Measurements from ENCODE around the gene RXFP4.
A peak's percentile ranks its signal among the peaks of the same experiment; 100 is the strongest.
"Not testable (repeated sequence)": the region's sequence is repeated elsewhere in the genome, so short reads cannot be mapped to it uniquely, and the experiment has no call there.

Gene RXFP4

GRCh38 chr1:155929057-155929456, 12.4 kb upstream of the RXFP4 start:
- no peak for DNase-seq (ENCODE audit: low read depth)
- TF ChIP-seq, protein P1, sequence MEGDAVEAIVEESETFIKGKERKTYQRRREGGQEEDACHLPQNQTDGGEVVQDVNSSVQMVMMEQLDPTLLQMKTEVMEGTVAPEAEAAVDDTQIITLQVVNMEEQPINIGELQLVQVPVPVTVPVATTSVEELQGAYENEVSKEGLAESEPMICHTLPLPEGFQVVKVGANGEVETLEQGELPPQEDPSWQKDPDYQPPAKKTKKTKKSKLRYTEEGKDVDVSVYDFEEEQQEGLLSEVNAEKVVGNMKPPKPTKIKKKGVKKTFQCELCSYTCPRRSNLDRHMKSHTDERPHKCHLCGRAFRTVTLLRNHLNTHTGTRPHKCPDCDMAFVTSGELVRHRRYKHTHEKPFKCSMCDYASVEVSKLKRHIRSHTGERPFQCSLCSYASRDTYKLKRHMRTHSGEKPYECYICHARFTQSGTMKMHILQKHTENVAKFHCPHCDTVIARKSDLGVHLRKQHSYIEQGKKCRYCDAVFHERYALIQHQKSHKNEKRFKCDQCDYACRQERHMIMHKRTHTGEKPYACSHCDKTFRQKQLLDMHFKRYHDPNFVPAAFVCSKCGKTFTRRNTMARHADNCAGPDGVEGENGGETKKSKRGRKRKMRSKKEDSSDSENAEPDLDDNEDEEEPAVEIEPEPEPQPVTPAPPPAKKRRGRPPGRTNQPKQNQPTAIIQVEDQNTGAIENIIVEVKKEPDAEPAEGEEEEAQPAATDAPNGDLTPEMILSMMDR (IDR thresholded peaks at IDR 0.05; ENCODE audit: low read depth, low read length, missing control alignments), result no peak
- in situ Hi-C loops (cut with HindIII; ENCODE audit: low sequenced_read_pairs), result no loop called here
- H3K4me3 ChIP-seq (ENCODE audit: low read depth, low read length), result no peak overlapping the region

DNA sequence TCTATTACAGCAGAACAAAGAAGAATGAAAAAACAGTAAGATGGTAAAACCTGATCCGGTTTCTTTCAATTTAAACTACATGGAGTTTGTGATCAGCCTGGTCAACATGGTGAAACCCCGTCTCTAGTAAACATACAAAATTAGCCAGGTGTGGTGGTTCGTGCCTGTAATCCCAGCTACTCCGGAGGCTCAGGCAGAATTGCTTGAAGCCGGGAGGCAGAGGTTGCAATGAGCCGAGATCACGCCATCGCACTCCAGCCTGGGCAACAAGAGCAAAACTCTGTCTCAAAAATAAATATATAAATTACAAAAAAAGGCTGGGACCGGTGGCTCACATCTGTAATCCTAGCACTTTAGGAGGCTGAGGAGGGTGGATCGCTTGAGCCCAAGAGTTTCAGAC, 10.7 kb upstream of the RXFP4 start:
- H3K4me3 ChIP-seq (ENCODE audit: low read depth, low read length); DNase-seq (ENCODE audit: low read depth); in situ Hi-C loops (cut with HindIII; ENCODE audit: low sequenced_read_pairs): not testable (repeated sequence)

GRCh38 chr1:155931332-155932038, 10.0 kb upstream of the RXFP4 start:
- DNase-seq (ENCODE audit: low read depth), result no peak
- in situ Hi-C loops (cut with HindIII; ENCODE audit: low sequenced_read_pairs), result no loop called here

DNA sequence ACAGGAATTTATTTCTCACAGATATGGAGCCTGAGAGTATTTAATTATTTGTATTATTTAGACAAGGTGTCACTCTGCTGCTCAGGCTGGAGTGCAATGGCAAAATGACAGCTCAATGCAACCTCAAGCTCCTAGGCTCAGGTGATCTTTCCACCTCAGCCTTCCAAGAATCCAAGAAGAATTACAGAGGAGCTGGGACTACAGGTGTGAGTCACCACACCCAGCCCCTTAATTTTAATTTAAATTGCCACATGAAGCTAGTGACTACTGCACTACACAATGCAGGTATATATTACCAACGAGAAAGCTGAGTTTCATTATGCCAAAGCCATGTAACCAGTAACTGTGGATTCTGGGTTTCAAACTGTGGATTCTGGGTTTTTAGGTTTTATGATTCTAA, 9.4 kb upstream of the RXFP4 start:
- in situ Hi-C loops (cut with HindIII; ENCODE audit: low sequenced_read_pairs), result no loop called here
- no peak overlapping the region for H3K4me3 ChIP-seq (ENCODE audit: low read depth, low read length)
- no peak for DNase-seq (ENCODE audit: low read depth)
- TF ChIP-seq, protein P1 (IDR thresholded peaks at IDR 0.05; ENCODE audit: low read depth, low read length, missing control alignments), result no peak

More at GRCh38 chr1:155931332-155932038, 10.0 kb upstream of the RXFP4 start:
- TF ChIP-seq, protein P1 (IDR thresholded peaks at IDR 0.05; ENCODE audit: low read depth, low read length, missing control alignments), result no peak
- no peak overlapping the region for H3K4me3 ChIP-seq (ENCODE audit: low read depth, low read length)

- in situ Hi-C loops (cut with HindIII; ENCODE audit: low sequenced_read_pairs), result no loop called here
- no peak overlapping the region for H3K4me3 ChIP-seq (ENCODE audit: low read depth, low read length)
- TF ChIP-seq, protein P1 (IDR thresholded peaks at IDR 0.05; ENCODE audit: low read depth, low read length, missing control alignments), result no peak
- no peak for DNase-seq (ENCODE audit: low read depth)
Measured at GRCh38 chr1:155932487-155932886, 9.0 kb upstream of the RXFP4 start.

DNA sequence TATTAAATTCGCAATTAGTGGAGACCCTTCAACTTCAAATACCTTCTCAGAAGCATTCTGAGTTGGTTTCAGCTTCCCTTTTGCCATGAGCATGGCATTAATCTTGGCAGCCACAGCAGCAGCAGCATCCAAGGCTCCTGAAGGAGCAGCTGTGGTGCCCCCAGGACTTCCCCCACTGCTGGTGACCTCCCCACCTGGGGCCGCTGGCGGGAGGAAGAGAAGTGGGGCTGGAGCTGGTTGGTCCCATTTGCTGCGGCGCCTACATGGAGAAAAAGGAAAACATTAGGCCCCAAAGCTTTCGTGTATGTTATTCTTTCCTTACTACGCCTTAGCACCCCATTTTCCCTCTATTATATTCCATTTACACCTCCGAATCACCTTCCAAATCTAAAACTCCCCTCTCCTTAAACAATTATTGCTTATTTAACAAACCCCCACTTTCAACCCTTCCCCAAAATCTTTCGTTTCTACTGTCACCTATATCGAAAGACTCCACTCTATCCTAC, 7.8 kb upstream of the RXFP4 start:
- no peak for DNase-seq (ENCODE audit: low read depth)
- H3K4me3 ChIP-seq (ENCODE audit: low read depth, low read length), result peak overlapping the region; percentile 98
- TF ChIP-seq, protein P1 (IDR thresholded peaks at IDR 0.05; ENCODE audit: low read depth, low read length, missing control alignments), result no peak
- in situ Hi-C loops (cut with HindIII; ENCODE audit: low sequenced_read_pairs), result no loop called here

DNA sequence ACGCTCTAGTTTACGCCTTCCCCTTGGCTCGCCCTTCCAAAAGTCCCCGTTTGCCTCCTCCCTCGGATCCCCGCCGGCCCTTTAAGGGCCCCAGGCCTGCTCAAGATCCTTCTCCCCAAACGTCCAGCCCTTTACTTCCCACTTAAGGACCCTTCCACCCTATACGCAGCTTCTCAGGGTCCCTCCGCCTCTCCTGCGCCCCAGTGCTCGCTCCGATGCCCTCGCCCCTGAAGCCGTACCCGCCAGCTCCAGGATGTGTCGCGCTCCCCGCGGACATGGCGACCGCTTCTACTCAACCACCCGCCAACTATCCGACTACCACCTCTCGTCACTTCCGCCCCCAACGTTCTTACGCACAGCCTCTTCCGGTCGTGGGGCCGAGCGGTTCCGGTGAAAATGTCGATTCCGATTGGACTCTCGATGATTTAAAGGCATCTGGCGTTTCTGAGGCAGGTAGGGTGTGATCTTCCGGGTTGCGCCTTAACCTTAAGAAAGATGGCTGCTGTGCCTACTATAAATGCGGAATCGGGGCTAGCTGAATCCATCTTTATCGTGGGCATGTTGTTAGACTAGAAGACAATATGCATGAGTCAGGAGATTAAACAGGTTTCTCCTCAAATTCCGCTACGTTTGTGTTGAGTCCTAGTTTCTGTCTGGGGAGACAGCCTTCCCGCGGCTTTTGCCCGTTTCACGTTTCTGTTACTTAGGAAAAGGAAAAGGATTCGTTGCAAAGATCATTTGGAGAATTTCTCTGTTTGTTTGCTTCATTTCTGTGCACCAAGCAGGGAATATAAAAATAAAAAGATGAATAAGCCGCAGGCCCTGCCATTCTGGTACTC, 7.1 kb upstream of the RXFP4 start, which contains the start of gene KHDC4:
Gene KHDC4, minus strand, starts transcription at position 317 of the 839 bp plus-strand sequence. Its CDS starts 40 bp downstream, at position 277.
- TF ChIP-seq, protein P1 (IDR thresholded peaks at IDR 0.05; ENCODE audit: low read depth, low read length, missing control alignments), result no peak
- in situ Hi-C loops (cut with HindIII; ENCODE audit: low sequenced_read_pairs), result no loop called here
- DNase-seq (ENCODE audit: low read depth), result peak; percentile 97
- peak within 1 kb of the TSS; percentile 98 for H3K4me3 ChIP-seq (ENCODE audit: low read depth, low read length)
